Brain pericyte (primary cell): ENCODE data around the gene OAT.

Experiments
- DNase-seq: peaks from one replicate; pipeline ENCODE4 v3.0.0-alpha.2; 2012; ENCODE audit warnings: low read depth, low spot score

Gene OAT

GRCh38 chr10:124403548-124403947, 15.2 kb downstream of the OAT start:
- DNase-seq: peak; percentile 63

- DNase-seq: no peak
Measured at GRCh38 chr10:124402273-124402672, 16.4 kb downstream of the OAT start.

GRCh38 chr10:124401633-124402032, 17.1 kb downstream of the OAT start:
- no peak for DNase-seq

GRCh38 chr10:124394583-124394982, 24.1 kb downstream of the OAT start:
- DNase-seq: no peak

GRCh38 chr10:124392626-124393342, 25.9 kb downstream of the OAT start:
- DNase-seq: no peak

GRCh38 chr10:124390471-124391187, 28.1 kb downstream of the OAT start:
- DNase-seq: no peak

GRCh38 chr10:124389613-124390361, 28.9 kb downstream of the OAT start:
- DNase-seq: no peak

GRCh38 chr10:124388823-124389612, 29.7 kb downstream of the OAT start:
- DNase-seq: peak; percentile 50

- no peak for DNase-seq
Measured at GRCh38 chr10:124388476-124388822, 30.3 kb downstream of the OAT start.

GRCh38 chr10:124387078-124387874, 31.4 kb downstream of the OAT start:
- no peak for DNase-seq

- no peak for DNase-seq
Measured at GRCh38 chr10:124386186-124387077, 32.3 kb downstream of the OAT start.

- DNase-seq: no peak
Measured at GRCh38 chr10:124385627-124386185, 33.0 kb downstream of the OAT start.

GRCh38 chr10:124384591-124385190, 34.0 kb downstream of the OAT start:
- DNase-seq: no peak

- DNase-seq: no peak
Measured at GRCh38 chr10:124384172-124384571, 34.6 kb downstream of the OAT start.

- DNase-seq: no peak
Measured at GRCh38 chr10:124383496-124383895, 35.2 kb downstream of the OAT start.

- no peak for DNase-seq
Measured at GRCh38 chr10:124381011-124381611, 37.6 kb downstream of the OAT start.

GRCh38 chr10:124380256-124380995, 38.3 kb downstream of the OAT start:
- no peak for DNase-seq

GRCh38 chr10:124379609-124380193, 39.0 kb downstream of the OAT start:
- DNase-seq: no peak
